HG03558 (cell line): ENCODE data around the gene PCDHGB4.
A peak's percentile ranks its signal among the peaks of the same experiment; 100 is the strongest.
"Not testable (repeated sequence)": the region's sequence is repeated elsewhere in the genome, so short reads cannot be mapped to it uniquely, and the experiment has no call there.

ENCODE experiments used
- ATAC-seq: cut with Tn5 transposase; IDR thresholded peaks from one replicate; pipeline ENCODE4 v1.9.1; 2021; ENCODE audit warnings: moderate number of reproducible peaks; ENCODE audit not compliant: unreplicated experiment; ENCODE audit errors: extremely low read depth

PCDHGB4 gene

GRCh38 chr5:141366016-141366896 lies 21.2 kb upstream of the PCDHGB4 start:
- ATAC-seq = no peak

- peak; percentile 68 for ATAC-seq
Observed at GRCh38 chr5:141369994-141370848, 17.3 kb upstream of the PCDHGB4 start, which contains the start of gene PCDHGB3. Gene PCDHGB3, plus strand, starts transcription at chr5:141370242. Its CDS starts 153 bp downstream, at chr5:141370395.

GRCh38 chr5:141371572-141372475 lies 15.7 kb upstream of the PCDHGB4 start:
- ATAC-seq = no peak

GRCh38 chr5:141373673-141374317 lies 13.7 kb upstream of the PCDHGB4 start, which contains the start of gene PCDHGA6:
Gene PCDHGA6, plus strand, starts transcription at chr5:141373891. Its CDS starts 193 bp downstream, at chr5:141374084.
- no peak for ATAC-seq

- no peak for ATAC-seq
Observed at GRCh38 chr5:141374627-141375026, 12.9 kb upstream of the PCDHGB4 start.

GRCh38 chr5:141375444-141376155 lies 11.9 kb upstream of the PCDHGB4 start:
- not testable (repeated sequence) for ATAC-seq

- no peak for ATAC-seq
Observed at GRCh38 chr5:141382469-141383294, 4.8 kb upstream of the PCDHGB4 start, which contains the start of gene PCDHGA7. Gene PCDHGA7, plus strand, starts transcription at chr5:141382742. Its CDS starts 158 bp downstream, at chr5:141382900.

GRCh38 chr5:141383345-141383744 lies 4.2 kb upstream of the PCDHGB4 start:
- no peak for ATAC-seq

GRCh38 chr5:141384471-141385267 lies 2.8 kb upstream of the PCDHGB4 start:
- no peak for ATAC-seq

GRCh38 chr5:141388661-141389060 lies 1.2 kb downstream of the PCDHGB4 start:
- no peak for ATAC-seq

GRCh38 chr5:141389153-141390042 lies 1.9 kb downstream of the PCDHGB4 start:
- no peak for ATAC-seq

- no peak for ATAC-seq
Observed at GRCh38 chr5:141392429-141393198, 5.1 kb downstream of the PCDHGB4 start, which contains the start of gene PCDHGA8. Gene PCDHGA8, plus strand, starts transcription at chr5:141392633. Its CDS starts 181 bp downstream, at chr5:141392814.

- no peak for ATAC-seq
Observed at GRCh38 chr5:141393267-141393666, 5.8 kb downstream of the PCDHGB4 start.

GRCh38 chr5:141394401-141395187 lies 7.1 kb downstream of the PCDHGB4 start:
- not testable (repeated sequence) for ATAC-seq
